GDM1 (cell line): ENCODE measurements around the gene CLDN18.
A peak's percentile ranks its signal among the peaks of the same experiment; 100 is the strongest.

Experiments
- DNase-seq: peaks from one replicate; lab custom pipeline; 2025; lab: John Stamatoyannopoulos, UW

CLDN18 gene

DNA sequence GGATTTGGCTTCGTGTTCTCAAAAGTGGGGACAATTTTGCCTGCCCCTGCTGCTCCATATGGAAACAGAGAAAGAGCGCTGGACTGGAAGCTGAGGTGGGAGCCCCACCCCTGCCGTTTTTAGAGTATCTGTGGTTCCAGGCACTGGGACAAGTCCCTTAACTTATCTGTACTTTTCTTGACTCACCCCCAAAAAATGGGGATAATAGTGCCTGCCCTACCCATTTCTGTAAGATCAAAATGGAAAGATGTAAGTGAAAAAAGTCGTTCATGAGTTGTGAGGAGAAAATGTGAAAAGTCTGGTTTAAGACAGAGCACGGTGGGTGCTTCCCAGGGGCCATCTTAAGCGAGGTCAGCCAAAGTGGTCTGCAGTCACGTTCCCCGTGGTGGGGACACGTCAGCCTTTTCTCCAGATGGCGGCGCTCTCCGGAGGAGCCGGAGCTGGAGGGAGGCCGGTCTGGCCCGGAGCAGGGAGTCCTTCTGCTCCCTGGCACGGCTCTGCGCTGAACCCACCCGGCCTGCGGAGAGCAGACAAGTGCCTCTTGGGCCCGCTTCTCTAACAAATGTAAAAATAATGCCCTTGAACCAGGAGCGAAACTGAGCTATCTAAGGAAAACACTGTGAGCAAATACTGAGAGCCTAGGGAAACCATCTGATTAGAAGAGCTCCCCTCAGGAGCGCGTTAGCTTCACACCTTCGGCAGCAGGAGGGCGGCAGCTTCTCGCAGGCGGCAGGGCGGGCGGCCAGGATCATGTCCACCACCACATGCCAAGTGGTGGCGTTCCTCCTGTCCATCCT is at the start of gene CLDN18:
Gene CLDN18, plus strand, starts transcription at position 690 of the 797 bp plus-strand sequence. Its CDS starts 61 bp downstream, at position 751.
- DNase-seq, result no peak

- DNase-seq, result no peak
Measured at GRCh38 chr3:137962251-137962650, 47.7 kb upstream of the CLDN18 start.

DNA sequence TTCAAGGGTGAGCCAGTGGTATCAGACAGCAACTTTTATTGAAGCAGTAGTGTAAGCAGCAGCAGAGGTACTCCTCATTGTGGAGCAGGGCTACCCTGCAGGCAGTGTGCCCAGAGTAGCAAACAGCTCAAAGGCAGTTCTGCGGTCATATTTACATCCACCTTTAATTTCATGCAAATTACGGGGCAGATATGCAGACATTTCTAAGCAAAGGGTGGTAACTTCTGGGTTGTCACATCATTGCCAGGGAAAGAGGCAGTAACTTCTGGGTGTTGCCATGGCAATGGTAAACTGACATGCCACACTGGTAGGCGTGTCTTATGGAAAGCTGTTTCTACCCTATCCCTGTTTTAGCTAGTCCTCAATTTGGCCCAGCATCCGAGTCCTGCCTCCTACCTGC is 46.5 kb upstream of the CLDN18 start:
- no peak for DNase-seq

DNA sequence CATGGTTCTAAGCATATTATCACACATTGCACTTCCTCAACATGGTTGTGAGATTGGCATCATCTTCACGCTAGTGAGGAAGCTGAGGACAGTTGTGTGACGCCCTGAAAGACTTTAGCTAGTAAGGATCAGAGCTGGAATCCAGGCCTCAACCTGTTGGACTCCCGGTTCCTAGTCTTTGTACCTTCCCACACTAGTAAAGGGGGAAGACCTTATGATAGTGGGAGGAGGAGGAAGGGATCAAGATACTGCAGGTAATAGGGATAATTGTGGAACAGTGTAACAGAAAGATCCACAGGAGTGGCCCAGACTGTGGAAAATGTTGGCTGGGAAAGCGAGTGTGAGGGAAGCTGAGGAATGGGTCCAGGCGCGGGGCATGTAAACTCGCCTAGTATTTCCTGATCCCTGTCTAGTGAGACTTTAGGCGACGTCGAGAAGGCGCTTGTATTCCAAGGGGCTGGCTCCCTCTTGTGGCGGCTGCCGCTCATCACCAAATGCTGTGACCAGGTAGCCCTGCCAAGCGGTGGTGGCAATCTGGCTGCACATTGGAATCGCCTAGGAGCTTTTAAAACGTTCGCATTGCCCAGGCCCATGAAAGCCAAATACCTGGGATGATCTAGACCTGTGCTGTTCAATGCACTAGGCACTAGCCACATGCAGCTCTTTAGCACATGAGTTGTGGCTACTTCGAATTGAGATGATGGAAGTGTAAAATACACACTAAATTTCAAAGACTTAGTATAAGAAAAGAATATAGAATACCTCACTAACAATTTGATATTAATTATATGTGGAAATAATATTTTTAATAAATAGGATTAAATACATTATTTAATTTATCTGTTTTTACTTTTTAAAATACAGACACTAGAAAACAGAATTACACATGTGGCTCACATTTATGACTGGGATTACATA is 38.8 kb upstream of the CLDN18 start:
- peak; percentile 44 for DNase-seq

- DNase-seq, result no peak
Measured at GRCh38 chr3:137972396-137972795, 37.6 kb upstream of the CLDN18 start.

DNA sequence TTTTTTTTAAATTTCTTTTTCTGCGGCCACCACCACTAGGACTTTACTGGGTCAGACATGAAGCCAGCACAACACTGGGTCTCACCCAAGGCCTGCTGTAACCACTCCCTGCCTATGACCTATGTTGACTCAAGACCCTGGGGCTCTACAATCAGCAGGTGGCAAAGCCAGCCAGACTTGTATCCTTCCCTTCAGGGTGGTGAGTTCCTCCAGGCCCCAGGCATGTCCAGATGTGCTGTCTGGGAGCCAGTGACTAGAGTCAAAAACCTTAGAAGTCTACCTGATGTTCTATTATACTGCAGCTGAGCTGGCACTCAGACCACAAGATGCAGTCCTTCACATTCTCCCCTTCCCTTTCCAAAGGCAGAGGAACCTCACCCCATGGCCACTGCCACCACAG is 31.6 kb upstream of the CLDN18 start:
- DNase-seq, result no peak

- no peak for DNase-seq
Measured at GRCh38 chr3:137987723-137988122, 22.2 kb upstream of the CLDN18 start.

GRCh38 chr3:137988152-137988551 is 21.8 kb upstream of the CLDN18 start:
- no peak for DNase-seq

DNA sequence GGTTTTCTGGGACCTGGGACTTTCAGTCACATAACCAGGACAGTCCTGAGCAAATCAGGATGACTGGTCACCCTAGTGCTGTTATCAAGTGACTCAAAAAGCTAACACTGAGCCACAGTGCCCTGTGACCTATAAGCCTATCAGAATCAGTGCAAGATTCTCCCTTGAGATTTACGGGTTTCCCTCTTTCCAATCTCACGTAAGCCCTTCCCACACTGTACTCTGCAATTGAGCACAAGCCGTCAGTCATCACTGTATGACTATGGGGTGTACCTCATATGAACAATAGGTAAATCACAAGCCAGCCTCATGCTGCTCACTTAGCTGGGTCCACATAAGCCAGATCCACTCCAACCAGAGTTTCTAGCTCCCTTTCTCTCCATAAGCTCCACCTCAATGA is 21.0 kb upstream of the CLDN18 start:
- no peak for DNase-seq

GRCh38 chr3:137990427-137990826 is 19.5 kb upstream of the CLDN18 start:
- no peak for DNase-seq

DNA sequence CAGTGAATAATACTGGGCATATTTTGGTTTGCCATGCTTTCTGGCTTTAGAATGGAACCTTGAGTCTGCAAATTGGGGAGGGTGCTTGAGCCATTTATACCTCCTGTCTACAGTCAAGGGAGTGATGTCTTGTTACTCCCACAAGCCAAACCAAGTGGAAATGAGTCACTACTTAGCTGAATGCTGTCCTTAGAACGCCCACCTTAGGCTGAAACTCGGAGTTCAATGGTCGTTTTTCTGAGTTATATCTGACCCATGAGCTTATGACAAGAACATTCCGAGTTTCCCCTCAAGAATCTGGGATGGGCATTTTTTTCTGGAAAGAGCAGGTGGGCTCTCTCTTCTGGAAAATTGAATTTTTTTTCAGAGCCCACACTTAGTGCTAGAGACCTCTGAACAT is 17.4 kb upstream of the CLDN18 start:
- no peak for DNase-seq

DNA sequence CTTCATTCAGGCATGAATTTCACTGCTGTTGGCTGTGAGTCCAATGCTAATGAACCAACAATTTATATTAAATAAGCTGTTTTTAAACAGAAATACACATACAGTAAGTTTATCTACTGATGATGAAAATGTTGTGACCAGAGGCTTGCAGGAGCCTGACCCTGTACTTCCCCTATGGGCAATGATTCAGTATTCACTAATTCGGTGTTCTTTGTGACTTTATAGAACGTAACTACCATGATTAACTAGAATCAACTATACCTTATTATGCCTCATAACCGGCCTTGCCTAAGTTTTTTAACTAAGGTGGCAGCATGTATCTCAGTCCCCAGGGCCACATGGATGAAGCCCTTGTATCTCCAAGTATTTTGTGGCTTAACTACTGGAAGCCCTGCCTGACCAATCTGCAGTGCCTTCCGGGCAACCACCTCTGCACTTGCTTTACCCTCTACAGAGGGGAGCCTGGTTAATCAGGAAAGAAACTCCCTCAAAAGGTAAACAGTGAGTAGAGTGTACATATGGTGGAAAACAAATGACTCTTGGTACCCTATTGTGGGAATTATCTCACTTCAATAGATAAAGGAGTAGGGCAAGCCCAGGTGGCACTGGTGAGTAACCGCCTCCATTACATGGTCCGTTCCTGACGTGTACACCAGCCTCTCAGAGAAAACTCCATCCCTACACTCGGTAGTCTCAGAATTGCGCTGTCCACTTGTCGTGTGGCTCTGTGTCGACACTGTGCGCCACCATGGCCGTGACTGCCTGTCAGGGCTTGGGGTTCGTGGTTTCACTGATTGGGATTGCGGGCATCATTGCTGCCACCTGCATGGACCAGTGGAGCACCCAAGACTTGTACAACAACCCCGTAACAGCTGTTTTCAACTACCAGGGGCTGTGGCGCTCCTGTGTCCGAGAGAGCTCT is 11.6 kb upstream of the CLDN18 start:
- no peak for DNase-seq

DNA sequence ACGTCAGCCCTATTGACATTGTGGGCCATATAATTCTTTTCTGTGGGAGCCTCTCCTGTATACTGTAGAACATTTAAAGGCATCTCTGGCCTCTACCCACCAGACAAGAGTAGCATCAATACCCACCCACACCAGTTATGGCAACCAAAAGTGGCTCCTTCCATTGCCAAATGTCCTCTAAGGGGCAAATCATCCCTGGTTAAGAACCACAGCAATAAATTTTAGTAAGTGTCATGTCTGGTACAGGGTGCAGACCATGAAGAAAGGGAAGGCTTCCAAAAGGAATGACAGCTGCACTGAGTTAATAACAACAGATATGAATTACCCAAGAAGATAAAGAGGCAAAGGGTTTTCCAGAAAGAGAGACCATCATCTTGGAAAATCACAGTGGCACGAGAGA is 6.9 kb upstream of the CLDN18 start:
- DNase-seq, result no peak

- DNase-seq, result no peak
Measured at GRCh38 chr3:138005627-138006026, 4.3 kb upstream of the CLDN18 start.

- DNase-seq, result no peak
Measured at GRCh38 chr3:138007898-138008297, 2.1 kb upstream of the CLDN18 start.

DNA sequence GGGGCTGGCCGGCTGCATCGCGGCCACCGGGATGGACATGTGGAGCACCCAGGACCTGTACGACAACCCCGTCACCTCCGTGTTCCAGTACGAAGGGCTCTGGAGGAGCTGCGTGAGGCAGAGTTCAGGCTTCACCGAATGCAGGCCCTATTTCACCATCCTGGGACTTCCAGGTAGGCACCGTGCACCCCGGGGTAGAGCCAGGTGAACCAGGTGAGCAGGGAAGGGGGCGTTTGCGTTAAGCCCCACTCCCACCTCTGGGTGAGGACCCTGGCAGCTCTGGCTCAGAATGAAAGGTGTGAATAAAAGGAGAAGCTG is 267 bp downstream of the CLDN18 start:
- no peak for DNase-seq

DNA sequence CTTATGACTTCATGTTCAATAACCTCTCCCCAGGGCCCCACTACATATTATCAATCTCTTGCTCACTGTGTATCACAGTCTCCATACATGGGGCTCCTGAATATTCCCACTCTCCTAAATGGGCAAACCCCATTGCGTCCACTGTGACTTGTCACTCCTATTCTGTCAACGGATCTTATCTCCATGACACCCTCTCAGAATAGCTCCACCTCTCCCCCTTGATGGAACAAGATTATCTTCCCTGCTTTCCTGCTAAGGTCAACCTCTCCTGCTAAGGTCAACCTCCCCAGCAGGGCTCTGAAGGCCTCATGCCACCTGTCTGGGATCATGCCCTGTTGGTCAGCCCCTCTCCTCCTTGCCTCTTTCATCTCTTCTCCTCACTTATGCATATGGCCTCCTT is 1.8 kb downstream of the CLDN18 start:
- DNase-seq, result no peak

DNA sequence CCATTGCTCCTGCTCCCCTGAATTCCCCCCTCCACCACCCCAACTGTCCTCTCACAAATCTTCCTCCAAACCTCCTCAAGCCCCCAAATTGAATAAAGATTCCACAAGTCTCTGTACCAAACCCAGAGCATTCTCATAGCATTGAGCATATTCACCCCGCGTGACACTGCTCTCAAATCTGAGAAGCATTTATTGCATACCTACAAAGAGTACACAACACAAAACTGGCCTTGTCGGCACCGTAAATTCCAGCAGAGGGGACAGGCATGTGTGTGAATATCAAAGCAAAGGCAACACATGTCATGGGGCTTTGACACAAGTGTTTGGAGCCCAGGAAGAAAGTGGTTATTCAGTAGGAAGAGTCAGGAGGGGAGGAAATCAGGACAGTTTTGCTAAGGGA is 2.6 kb downstream of the CLDN18 start:
- no peak for DNase-seq

DNA sequence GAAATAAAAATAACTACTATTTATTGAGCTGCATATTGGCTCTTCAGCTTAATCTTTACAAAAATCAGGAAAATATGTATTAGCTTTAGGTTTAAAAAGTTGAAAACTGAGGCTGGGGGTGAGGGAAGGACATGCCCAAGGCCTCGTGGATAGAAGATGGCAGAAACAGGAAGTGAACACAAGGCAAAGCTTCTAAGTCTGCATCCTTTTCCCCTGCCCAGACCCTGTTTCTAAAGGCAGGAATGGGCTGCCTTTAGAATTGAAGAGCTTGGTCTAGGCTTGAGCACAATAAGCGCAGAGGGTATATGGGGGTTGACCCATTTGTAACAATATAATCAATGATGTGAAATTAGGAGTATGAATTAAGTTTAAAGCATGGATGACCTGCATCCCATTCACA is 6.1 kb downstream of the CLDN18 start:
- no peak for DNase-seq

GRCh38 chr3:138019281-138020069 is 9.5 kb downstream of the CLDN18 start:
- no peak for DNase-seq

DNA sequence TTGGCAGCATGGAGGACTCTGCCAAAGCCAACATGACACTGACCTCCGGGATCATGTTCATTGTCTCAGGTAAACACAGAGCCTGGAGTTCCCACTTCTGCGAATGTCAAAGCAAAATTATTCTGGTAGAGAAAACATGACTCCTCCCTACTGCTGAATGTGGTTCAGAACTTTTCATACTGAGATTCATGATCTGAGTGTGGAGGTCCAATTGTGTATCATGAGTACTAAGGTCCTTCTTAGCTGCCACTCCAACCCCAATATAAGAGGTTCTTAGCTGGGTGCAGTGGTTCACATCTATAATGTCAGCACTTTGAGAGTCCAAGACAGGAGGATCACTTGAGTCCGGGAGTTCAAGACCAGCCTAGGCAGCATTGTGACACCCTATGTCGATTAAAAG is 13.8 kb downstream of the CLDN18 start:
- no peak for DNase-seq
